ENCODE data around the gene CNOT6.

DNA sequence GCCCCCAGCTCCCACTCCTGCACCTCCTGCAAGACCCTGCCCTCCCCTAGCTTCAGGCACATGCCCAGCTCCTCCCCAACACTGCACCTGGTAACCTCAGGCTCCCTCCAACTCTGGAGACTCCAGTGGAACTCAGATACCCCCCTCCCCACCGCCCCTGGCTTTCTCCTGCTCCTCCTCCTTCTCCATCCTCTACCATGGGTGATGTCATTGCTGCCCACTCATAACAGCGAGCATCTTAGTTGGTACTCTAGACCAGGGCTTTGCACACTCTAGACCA is 24.7 kb upstream of the CNOT6 start:
- no peak for TF ChIP-seq CTCF (IDR thresholded peaks at IDR 0.05; ENCODE audit: borderline replicate concordance, extremely low read depth, low read length, poor library complexity, severe bottlenecking)
- TF ChIP-seq EZH2 (IDR thresholded peaks at IDR 0.05; ENCODE audit: borderline replicate concordance, low read depth, low read length, severe bottlenecking): no peak
